GM12878 (cell line): ENCODE measurements around the gene ATP2A3. TPM values are rescaled to one million over a fixed set of nuclear protein-coding genes. Genes with fewer than 3 reads are reported as not detected.

ENCODE experiments used
- ATAC-seq: fragments of 200-7000 bp; cut with Tn5 transposase; 3 replicates; pipeline ENCODE4 v1.9.1; 2020; ENCODE audit warnings: mild to moderate bottlenecking, moderate library complexity
- BruUV-seq: library from RNA; stranded (reverse); fragments of 400-500 nt; replicated peaks from 2 replicates; lab custom pipeline; 2021; lab: Mats Ljungman, UMichigan
- CTCF ChIA-PET: fragments of 300-600 bp; sonication (Branson Sonifier 250); formaldehyde crosslinking; extraction: SDS; loops from one replicate; lab custom pipeline; 2021; ENCODE audit warnings: inconsistent platforms; lab: Yijun Ruan, JAX
- POLR2A ChIA-PET: fragments of 350-600 bp; formaldehyde crosslinking; extraction: SDS; loops from one replicate; lab custom pipeline; 2021; ENCODE audit warnings: inconsistent platforms; lab: Charles Lee
- RAD21 ChIA-PET: fragments of 300-600 bp; sonication (Branson Sonifier 250); formaldehyde crosslinking; loops from one replicate; lab custom pipeline; 2023; ENCODE audit warnings: antibody characterized with exemption; ENCODE audit not compliant: unreplicated experiment; lab: Charles Lee
- SMC1A ChIA-PET: fragments of 300-600 bp; sonication (Branson Sonifier 250); formaldehyde crosslinking; loops from one replicate; lab custom pipeline; 2023; ENCODE audit not compliant: unreplicated experiment, uncharacterized antibody; lab: Charles Lee
- DNase-seq: peaks from one replicate; pipeline ENCODE4 v3.0.0-alpha.2; 2011; ENCODE audit warnings: low read depth, low spot score
- FAIRE-seq: peaks from 3 replicates; lab custom pipeline; 2011; peaks lifted over from hg19 to GRCh38; lab: Jason Lieb, UNC
- H2AFZ ChIP-seq: 2 replicates; pipeline ENCODE4 v1.6.0; 2011; ENCODE audit warnings: low read depth, low read length, control low read depth; ENCODE audit not compliant: control insufficient read depth
- H3K27ac ChIP-seq: 2 replicates; pipeline ENCODE4 v1.5.1; 2011; ENCODE audit warnings: control low read depth; ENCODE audit not compliant: control insufficient read depth, insufficient read depth
- H3K27me3 ChIP-seq, 2 experiments: replicated peaks in 1 of 2; 2 replicates each; pipeline versions ENCODE4 v1.6.0 to v1.6.1; 2011; ENCODE audit warnings: low read length in 1 of 2; ENCODE audit not compliant: control insufficient read depth in 2 of 2, insufficient read depth in 2 of 2
- H3K36me3 ChIP-seq, 2 experiments: 2 replicates each; pipeline ENCODE4 v1.5.1; 2011; ENCODE audit warnings: low read length in 1 of 2; ENCODE audit not compliant: control insufficient read depth in 2 of 2, insufficient read depth in 2 of 2
- H3K4me1 ChIP-seq: 2 replicates; pipeline ENCODE4 v1.6.1; 2011; ENCODE audit warnings: mild to moderate bottlenecking, low read length, moderate library complexity, mixed read lengths; ENCODE audit not compliant: control insufficient read depth, insufficient read depth
- H3K4me2 ChIP-seq: 2 replicates; pipeline ENCODE4 v1.6.0; 2011; ENCODE audit warnings: control low read depth; ENCODE audit not compliant: control insufficient read depth, insufficient read depth
- H3K4me3 ChIP-seq: fragments of 200-600 bp; sonication (generic); 2 replicates; pipeline ENCODE4 v1.5.1; 2016
- H3K79me2 ChIP-seq: 2 replicates; pipeline ENCODE4 v1.6.0; 2011; ENCODE audit warnings: low read length; ENCODE audit not compliant: control insufficient read depth, insufficient read depth
- H3K9ac ChIP-seq: 2 replicates; pipeline ENCODE4 v1.8.0; 2011; ENCODE audit warnings: low read length, control low read depth, mixed read lengths; ENCODE audit not compliant: control insufficient read depth, insufficient read depth
- H3K9me3 ChIP-seq: replicated peaks from 3 replicates; pipeline ENCODE4 v1.5.1; 2011; ENCODE audit warnings: mild to moderate bottlenecking, low read length; ENCODE audit not compliant: control insufficient read depth, insufficient read depth
- H4K20me1 ChIP-seq: 2 replicates; pipeline ENCODE4 v1.6.0; 2011; ENCODE audit not compliant: control insufficient read depth, insufficient read depth
- CBX3 ChIP-seq: fragments of 200-600 bp; sonication (generic); IDR thresholded peaks from 2 replicates; pipeline ENCODE4 v1.6.1; 2016; ENCODE audit warnings: low read depth, borderline replicate concordance
- CHD1 ChIP-seq: IDR thresholded peaks from 2 replicates; pipeline ENCODE4 v1.6.1; 2012; ENCODE audit warnings: low read depth, low read length, improper control_type of control experiment
- EGR1 ChIP-seq, 2 experiments: IDR thresholded peaks; 1 replicate in 1 of 2; 2 replicates in 1 of 2; pipeline ENCODE4 v1.6.1; 2011 to 2012; ENCODE audit warnings: low read depth in 2 of 2, low read length in 2 of 2, borderline replicate concordance in 1 of 2, mild to moderate bottlenecking in 1 of 2, moderate library complexity in 1 of 2
- KDM1A ChIP-seq: fragments of 200-600 bp; sonication (generic); IDR thresholded peaks from 2 replicates; pipeline ENCODE4 v1.6.1; 2016; ENCODE audit warnings: borderline replicate concordance
- KLF5 ChIP-seq: fragments of 450-650 bp; IDR thresholded peaks from 2 replicates; pipeline ENCODE4 v1.6.1; 2014; ENCODE audit warnings: mild to moderate bottlenecking; ENCODE audit not compliant: partially characterized antibody
- MEF2B ChIP-seq: fragments of 450-650 bp; IDR thresholded peaks from 2 replicates; pipeline ENCODE4 v1.6.1; 2018; ENCODE audit warnings: mild to moderate bottlenecking, moderate library complexity; ENCODE audit not compliant: partially characterized antibody, poor library complexity, severe bottlenecking
- POU2F2 ChIP-seq: IDR thresholded peaks from 3 replicates; pipeline ENCODE4 v1.6.1; 2011; ENCODE audit warnings: low read depth, mild to moderate bottlenecking, low read length, borderline replicate concordance
- SREBF2 ChIP-seq: IDR thresholded peaks from 2 replicates; pipeline ENCODE4 v1.6.1; 2012; ENCODE audit warnings: mild to moderate bottlenecking, low read length
- TCF12 ChIP-seq: IDR thresholded peaks from 2 replicates; pipeline ENCODE4 v1.6.1; 2011; ENCODE audit warnings: low read depth, mild to moderate bottlenecking, low read length
- WGBS: methylation state at CpG from one replicate; pipeline ENCODE4 v1.1.6; 2016; ENCODE audit warnings: low lambda C conversion rate; ENCODE audit not compliant: insufficient replicate concordance, insufficient coverage; ENCODE audit errors: missing lambda C conversion rate; 5-methylcytosine and 5-hydroxymethylcytosine counted together
- in situ Hi-C: fragments of 300-500 bp; cut with MboI; formaldehyde crosslinking; loops from 9 replicates; pipeline ENCODE4 v1.14.3; 2018; ENCODE audit warnings: mixed read lengths
- intact Hi-C: fragments of 100-400 bp; cut with micrococcal nuclease; formaldehyde crosslinking; loops from one replicate; pipeline ENCODE4 v1.14.2; 2022; ENCODE audit not compliant: unreplicated experiment
- polyA plus RNA-seq, 11 experiments: library from polyadenylated mRNA; depleted of rRNA in 4 of 11; unstranded in 6 of 11; stranded (reverse) in 5 of 11; fragments of >200 nt; fragmentation: Nextera tagmentation in 4 of 11; fragmentation: Illumina TruSeq in 1 of 11; extraction: Ambion mirVana in 4 of 11; extraction: Trizol in 1 of 11; gene quantifications; 1 replicate in 1 of 11; 2 replicates in 10 of 11; pipeline versions ENCODE4 v1.2.1 to v1.2.3, GENCODE V29; 2011 to 2016; ENCODE audit warnings: inconsistent platforms in 2 of 11, missing spikeins in 2 of 11, low read depth in 1 of 11
- total RNA-seq, 4 experiments: library from RNA; depleted of rRNA in 3 of 4; stranded (reverse); fragments of >200 nt in 3 of 4; fragmentation: Illumina TruSeq in 1 of 4; extraction: Trizol in 1 of 4; gene quantifications; 2 replicates each; pipeline versions ENCODE4 v1.2.1 to v1.2.3, GENCODE V29; 2013 to 2021
- TF ChIP-seq, protein P1 (sequence below): IDR thresholded peaks from 2 replicates; pipeline ENCODE4 v1.6.1; 2012; ENCODE audit warnings: low read length, inconsistent platforms
- TF ChIP-seq, protein P2 (sequence below): fragments of 450-650 bp; IDR thresholded peaks from 2 replicates; pipeline ENCODE4 v1.6.1; 2018; ENCODE audit warnings: mild to moderate bottlenecking, low read depth, moderate library complexity; ENCODE audit not compliant: partially characterized antibody
- TF ChIP-seq, protein P3 (sequence below): fragments of 450-650 bp; IDR thresholded peaks from 2 replicates; pipeline ENCODE4 v1.6.1; 2014; ENCODE audit warnings: mild to moderate bottlenecking

The ATP2A3 gene
- total and polyA plus RNA-seq, 10 of the 15 experiments (the other 5 are each of a cell fraction or from before 2014, with no cell fraction given): 1.0 to 99.2 (median 37.9) TPM

DNA sequence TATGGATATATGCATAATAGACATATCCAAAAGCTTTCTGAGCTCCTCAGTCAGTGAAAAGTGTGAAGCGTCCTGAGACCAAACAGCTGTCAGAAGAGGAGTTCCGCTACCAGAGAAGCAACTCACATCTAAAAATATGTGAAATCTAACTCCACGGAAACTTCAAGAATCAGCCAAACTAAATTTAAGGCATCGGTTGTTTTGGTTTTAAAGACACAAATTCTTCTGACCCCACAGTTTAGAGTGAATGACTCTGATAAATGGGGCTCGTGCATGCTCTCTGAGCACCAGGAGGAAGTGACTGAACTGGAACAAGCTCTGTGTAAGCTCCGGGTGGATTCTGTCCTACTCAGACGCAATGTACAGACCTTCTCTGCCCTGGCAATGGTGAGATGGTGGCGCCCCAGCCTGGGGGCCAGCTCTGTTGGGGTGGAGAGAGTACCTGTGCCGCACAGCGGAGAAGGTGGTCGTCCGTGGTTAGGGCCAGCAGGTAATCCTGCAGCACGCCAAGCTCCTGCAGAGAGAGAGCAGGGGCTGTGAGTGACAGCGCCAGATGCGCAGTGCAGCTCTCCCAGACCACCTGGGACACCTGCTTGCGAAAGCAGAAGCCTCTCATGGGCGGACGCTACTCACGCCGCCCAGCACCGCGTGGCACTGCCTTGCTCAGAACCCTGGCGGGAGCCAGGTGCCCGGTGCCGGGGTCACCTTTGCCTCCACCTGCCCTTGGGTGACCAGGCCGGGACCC, 44.4 kb upstream of the ATP2A3 start:
- H2AFZ ChIP-seq: no peak overlapping the region
- TF ChIP-seq MEF2B (no peak), KDM1A (no peak), KLF5 (no peak), CBX3 (no peak), CHD1 (no peak), EGR1 (IDR thresholded peaks at IDR 0.05; ENCODE audit: borderline replicate concordance in 1 of 2, low read depth in 2 of 2, low read length in 2 of 2) (no peak), TCF12 (no peak), SREBF2 (no peak), POU2F2 (no peak)
- TF ChIP-seq, protein P1, sequence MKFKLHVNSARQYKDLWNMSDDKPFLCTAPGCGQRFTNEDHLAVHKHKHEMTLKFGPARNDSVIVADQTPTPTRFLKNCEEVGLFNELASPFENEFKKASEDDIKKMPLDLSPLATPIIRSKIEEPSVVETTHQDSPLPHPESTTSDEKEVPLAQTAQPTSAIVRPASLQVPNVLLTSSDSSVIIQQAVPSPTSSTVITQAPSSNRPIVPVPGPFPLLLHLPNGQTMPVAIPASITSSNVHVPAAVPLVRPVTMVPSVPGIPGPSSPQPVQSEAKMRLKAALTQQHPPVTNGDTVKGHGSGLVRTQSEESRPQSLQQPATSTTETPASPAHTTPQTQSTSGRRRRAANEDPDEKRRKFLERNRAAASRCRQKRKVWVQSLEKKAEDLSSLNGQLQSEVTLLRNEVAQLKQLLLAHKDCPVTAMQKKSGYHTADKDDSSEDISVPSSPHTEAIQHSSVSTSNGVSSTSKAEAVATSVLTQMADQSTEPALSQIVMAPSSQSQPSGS: no peak
- TF ChIP-seq, protein P2, sequence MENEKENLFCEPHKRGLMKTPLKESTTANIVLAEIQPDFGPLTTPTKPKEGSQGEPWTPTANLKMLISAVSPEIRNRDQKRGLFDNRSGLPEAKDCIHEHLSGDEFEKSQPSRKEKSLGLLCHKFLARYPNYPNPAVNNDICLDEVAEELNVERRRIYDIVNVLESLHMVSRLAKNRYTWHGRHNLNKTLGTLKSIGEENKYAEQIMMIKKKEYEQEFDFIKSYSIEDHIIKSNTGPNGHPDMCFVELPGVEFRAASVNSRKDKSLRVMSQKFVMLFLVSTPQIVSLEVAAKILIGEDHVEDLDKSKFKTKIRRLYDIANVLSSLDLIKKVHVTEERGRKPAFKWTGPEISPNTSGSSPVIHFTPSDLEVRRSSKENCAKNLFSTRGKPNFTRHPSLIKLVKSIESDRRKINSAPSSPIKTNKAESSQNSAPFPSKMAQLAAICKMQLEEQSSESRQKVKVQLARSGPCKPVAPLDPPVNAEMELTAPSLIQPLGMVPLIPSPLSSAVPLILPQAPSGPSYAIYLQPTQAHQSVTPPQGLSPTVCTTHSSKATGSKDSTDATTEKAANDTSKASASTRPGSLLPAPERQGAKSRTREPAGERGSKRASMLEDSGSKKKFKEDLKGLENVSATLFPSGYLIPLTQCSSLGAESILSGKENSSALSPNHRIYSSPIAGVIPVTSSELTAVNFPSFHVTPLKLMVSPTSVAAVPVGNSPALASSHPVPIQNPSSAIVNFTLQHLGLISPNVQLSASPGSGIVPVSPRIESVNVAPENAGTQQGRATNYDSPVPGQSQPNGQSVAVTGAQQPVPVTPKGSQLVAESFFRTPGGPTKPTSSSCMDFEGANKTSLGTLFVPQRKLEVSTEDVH: no peak
- TF ChIP-seq, protein P3, sequence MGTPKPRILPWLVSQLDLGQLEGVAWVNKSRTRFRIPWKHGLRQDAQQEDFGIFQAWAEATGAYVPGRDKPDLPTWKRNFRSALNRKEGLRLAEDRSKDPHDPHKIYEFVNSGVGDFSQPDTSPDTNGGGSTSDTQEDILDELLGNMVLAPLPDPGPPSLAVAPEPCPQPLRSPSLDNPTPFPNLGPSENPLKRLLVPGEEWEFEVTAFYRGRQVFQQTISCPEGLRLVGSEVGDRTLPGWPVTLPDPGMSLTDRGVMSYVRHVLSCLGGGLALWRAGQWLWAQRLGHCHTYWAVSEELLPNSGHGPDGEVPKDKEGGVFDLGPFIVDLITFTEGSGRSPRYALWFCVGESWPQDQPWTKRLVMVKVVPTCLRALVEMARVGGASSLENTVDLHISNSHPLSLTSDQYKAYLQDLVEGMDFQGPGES: no peak
- in situ Hi-C loops (loop anchor here (5.0 kb wide), 2 partner anchors 96 to 141 kb away; no protein-coding TSS in a partner anchor), intact Hi-C loops (loop anchor here (10.0 kb wide), 1 partner anchor 274 kb away; no protein-coding TSS in a partner anchor)
- H3K27ac ChIP-seq: no peak overlapping the region
- DNase-seq: no peak
- no peaks in the 10 kb centered on the region for H3K4me1 ChIP-seq
- no peaks in the 10 kb centered on the region for H4K20me1 ChIP-seq
- RAD21 ChIA-PET: interaction anchor here (1.2 to 5.1 kb wide), 2 partner anchors 86 to 95 kb away, joined by 3 to 25 read pairs; no protein-coding TSS in a partner anchor
- no peaks in the 10 kb centered on the region for H3K79me2 ChIP-seq
- H3K36me3 ChIP-seq: peaks cover 17 to 19% of the 10 kb centered on the region in 2 experiments
- ATAC-seq: no peak
- no peak overlapping the region for H3K4me2 ChIP-seq
- no peak overlapping the region for H3K4me3 ChIP-seq
- H3K9me3 ChIP-seq: no peaks in the 10 kb centered on the region
- no peaks in the 10 kb centered on the region for H3K27me3 ChIP-seq
- CTCF ChIA-PET: interaction anchor here (0.9 to 10.5 kb wide), 7 partner anchors 9 to 102 kb away, joined by 3 to 99 read pairs (median 5); no protein-coding TSS in a partner anchor
- no peak overlapping the region for H3K9ac ChIP-seq
- SMC1A ChIA-PET: interaction anchor here (0.7 to 1.6 kb wide), 3 partner anchors 29 to 95 kb away, joined by 3 to 4 read pairs (median 3); no protein-coding TSS in a partner anchor
- FAIRE-seq: no peak
- no TSS peak for BruUV-seq
- 96% methylated on average over 26 of the region's 26 CpGs for WGBS
- POLR2A ChIA-PET: no interaction called here
